ENCODE data around the gene FAM241A.
A peak's percentile ranks its signal among the peaks of the same experiment; 100 is the strongest.
"Not testable (repeated sequence)": the region's sequence is repeated elsewhere in the genome, so short reads cannot be mapped to it uniquely, and the experiment has no call there.

FAM241A gene

DNA sequence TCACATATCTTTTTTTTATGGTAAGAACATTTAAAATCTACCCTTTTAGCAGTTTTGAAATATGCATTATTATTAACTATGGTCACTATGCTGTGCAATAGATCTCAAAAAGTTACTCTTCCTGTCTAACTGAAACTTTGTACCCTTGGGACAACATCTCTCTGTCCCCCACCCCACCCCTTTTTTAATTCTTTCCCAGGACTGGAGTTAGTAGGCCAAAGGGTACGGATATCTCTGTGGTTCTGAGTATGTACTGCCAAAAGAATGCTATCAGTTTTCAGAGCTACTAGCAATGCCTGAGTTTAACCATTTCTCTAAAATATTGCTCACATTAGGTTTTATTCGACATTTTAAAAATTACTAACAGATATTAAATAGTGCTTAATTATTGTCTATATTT lies 4.7 kb upstream of the FAM241A start:
- no peak for DNase-seq

DNA sequence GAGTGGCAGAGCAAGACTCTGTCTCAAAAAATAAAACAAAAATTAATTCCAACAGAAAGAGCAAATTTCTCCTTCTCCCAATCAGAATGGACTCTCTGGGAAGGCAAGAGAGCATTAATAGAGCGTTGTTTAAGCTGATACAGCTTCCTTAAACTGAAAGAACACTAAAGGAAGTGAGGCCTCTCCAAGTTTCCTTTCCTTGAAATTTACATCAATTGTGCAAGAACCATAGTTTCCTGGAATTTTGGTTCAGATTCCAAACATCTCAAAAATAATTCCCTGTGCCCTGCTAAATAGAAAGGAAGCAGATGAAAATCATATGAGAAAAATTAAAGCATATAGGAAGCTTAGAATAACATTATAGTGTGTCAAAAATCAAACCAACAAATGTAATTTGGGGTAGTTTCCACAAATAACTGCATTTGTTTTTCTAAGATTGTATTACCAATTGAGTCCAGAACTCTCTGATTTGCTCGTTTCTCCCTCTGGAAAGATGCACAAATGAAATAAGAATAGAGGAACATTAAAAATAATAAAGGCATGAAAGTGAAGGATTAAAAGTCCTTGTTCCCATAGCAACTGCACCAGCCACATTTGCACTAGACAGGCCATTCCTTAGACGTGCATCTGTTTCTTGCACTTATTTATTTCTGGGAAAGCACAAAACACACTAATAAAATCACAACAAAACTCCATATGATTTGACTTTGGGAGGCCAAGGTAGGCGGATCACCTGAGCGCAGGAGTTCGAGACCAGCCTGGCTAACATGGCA lies 3.7 kb upstream of the FAM241A start:
- DNase-seq = no peak

DNA sequence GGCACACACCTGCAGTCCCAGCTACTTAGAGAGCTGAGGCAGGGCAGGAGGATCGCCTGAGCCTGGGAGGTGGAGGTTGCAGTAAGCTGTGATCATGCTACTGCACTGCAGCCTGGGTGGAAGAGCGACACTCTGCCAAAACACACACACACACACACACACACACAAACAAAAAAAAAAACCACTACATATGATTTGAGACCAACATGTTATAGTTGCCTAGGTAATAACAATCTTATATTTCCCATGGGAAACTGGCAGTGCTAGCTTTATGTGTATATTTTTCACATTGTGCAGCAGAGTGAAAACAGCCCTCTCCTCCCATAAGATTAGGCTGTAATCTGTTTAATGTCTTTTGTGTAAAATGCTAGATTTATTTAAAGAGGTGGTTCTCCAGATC lies 3.1 kb upstream of the FAM241A start:
- no peak for DNase-seq

DNA sequence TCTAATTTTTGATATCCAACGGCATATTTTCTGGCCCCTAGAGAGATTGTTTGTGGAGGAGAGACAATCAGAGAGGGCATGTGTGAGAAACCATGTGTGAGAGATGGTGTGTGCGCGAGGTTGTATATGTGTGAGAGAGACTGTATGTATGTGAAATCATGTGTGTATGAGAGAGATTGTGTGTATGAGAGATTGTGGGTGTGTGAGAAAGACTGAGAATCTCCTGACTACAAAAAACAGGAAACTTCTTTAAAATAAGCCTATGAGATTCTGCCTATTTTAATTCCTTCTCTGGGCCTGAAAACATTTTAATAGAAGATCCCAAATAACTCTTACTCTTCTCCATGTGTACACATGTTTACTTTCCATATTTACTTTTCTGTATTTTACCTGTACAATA lies 1.5 kb upstream of the FAM241A start:
- no peak for DNase-seq

DNA sequence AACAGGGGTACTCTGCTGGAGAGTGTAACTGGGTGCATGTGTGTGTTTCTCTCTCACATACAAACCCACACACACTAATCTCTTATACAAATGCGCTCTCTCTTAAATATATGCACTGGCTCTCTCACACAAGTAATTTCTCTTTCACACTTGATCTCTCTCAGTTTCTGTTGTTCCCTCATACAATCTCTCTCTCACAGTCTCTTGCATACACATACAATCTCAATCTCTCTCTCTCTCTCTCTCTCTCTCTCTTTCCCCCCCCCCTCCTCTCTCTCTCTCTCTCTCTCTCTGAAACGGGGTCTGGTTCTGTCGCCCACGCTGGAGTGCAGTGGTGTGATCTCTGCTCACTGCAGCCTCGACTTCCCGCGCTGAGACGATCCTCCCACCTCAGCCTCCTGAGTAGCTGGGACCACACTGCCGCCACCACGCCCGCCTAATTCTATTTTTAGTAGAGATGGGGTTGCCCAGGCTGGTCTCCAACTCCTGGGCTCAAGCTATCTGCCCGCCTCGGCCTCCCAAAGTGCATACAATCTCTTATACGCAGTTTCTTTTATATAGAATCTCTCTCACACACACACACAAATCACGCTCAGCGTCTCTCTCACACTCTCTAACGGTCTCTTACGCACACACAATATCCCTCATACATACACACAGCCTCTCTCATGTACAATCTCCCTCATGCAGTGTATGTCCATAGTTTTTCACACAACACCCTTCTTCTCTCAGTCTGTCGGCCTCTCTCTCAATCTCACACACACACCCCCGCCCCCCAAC lies 518 bp upstream of the FAM241A start:
- no peak for DNase-seq

DNA sequence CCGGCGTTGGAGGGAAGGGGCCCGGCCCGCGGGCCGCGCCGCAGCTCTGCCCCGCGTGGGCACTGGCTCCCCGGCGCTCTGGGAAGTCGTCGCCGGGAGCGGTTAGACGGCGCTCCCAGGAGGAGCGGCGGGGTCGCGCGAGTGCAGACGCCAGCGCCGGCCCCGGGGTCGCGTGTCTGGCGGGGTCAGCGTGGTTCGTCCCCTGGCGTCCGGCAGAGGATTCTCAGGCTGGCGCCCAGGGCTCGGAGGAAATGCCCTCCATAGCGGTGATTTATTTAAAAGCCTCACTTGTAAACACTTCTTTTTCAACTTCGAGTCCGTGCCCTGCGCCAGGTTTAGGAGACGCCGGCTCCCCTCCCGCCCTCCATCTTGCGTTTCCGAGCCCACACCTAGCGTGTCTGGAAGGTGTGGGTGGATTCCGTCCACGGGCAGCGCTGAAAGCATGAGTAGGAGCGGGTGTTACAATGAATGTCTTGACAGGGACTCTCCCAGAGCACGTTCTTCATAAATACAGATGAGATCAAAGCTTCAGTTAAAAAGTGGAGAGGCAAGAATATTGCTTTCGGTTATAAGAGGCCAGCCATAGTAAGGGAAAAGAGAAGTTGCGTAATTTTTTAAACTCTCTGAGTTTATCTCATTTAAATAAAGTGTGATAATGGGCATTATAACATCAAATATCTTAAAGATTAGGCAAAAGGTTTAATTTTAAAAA lies 692 bp downstream of the FAM241A start:
- no peak for DNase-seq

DNA sequence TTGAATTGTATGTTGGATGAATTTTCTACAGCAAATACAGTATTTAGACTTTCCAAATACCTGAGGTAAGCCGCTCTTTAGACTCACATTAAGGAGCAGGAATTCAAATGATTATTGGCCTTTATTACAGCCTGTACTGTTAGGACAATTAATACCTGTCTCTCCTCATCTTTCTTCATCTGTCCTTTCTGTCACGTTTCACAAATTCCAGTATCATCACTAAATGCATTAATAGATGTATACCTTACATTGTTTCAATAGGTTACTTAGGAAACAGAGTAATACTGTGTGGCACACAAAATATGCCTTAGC lies 1.2 kb downstream of the FAM241A start:
- DNase-seq = no peak

DNA sequence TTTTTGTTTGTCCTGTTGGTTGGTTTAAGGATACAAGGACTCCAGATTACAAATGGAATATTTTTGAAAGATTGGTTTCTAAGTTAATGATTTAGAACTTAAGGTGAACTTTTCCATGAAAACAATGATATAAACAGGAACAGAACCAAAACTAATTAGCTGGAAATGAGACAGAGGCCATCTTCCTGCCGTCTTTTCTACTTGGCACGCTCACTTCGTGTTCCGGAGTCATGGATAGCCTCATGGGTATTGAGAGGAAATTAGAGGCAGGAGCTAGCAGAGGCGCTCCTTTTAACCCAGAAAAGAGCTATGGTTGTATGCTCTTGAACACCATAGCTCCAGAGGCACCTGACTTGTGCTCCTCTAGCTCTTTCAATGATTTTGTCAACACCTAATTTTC lies 2.4 kb downstream of the FAM241A start:
- no peak for DNase-seq

DNA sequence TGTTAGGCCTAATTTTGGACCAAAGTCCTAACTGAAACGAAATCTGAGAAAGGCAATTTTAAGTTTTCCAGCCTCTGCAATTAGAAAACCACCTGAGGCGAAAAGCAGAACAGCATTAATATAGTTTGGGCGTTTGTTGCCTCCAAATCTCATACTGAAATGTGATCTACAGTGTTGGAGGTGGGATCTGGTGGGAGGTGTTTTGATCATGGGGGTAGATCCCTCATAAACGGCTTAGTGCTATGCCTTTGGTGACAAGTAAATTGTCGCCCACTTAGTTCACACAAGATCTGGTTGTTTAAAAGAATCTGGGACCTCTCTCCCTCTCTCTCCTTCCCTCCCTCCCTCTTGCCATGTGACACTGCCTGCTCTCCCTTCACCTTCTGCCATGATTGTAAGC lies 5.7 kb downstream of the FAM241A start:
- no peak for DNase-seq

DNA sequence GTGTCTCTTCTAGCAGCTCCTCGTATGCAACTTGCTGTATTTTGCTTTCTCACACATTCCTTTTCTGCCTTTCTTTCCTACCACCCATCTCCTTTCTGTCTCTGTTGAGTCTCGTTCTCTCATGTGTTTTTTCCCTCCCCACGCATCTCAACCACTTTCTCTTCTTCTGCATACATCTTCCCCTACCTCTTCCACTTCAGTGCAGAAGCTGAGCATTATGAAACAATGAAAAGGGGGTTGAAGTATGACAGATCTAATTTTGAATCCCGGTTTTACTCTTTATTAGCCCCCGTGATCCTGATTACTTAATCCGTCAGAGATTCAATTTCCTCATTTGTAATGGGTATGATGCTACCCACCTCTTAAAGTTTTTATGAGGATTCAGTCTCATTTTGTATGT lies 7.3 kb downstream of the FAM241A start:
- no peak for DNase-seq

DNA sequence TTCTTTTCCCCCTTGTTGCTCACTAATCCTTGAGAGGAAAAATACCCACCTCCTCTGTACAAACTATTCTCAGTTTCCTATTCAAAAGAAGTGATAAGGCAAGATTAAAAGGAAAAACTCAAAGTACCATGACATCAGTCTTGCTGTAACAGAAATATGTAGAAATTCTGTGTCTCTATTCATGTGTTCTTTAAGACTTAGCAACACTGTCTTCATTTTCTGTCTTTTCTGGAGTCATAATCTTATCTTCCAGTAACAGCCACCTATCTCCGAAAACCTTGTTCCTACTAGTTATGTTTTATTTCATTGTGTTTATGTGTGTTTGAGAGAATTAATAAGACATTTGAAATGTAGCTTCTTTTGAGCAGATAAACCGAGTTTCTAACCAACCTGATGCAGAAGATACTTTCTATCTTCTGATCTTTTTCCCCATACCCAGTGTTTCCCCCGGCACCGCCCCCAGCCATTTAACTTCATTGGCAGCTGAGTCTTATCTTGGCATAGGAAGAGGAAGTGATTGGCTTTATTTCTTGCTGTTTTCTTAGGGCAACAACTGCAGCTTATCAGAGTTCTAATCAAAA lies 8.0 kb downstream of the FAM241A start:
- DNase-seq = no peak

DNA sequence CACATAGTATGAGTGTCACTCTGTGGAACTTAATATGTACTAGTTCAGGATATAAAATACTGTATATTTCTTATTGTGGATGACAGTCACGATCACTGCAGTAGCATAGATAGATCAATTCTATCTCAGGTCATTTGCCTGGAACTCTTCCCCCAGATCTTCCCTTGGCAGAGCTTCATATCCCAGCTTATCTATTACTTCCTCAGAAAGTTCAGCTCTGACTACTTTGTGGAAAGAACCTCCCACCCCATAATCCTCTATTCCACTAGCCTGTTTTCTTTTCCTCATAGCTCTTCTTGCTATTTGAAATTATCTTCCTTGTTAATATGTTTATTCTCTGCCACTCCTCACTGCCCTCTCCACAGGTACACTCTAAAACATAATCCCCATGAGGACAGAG lies 10.9 kb downstream of the FAM241A start:
- DNase-seq = no peak

DNA sequence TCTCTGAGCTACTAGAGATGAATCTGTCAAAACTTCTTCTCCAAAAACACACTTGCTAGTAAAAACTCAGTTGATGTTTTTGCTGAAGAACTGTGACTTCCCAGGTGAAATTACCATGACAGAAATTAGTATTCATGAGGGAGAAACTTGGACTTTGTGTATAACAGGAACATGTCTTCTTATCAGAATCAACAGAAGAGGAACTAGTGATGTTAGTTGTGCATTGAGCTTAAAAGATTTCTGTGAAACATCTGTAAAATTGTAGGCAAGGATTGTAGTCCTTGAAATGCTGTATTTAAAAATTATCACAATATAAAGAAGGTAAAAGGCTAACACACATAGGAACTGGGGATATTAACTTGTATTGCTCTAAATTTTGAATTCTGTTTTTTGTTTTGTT lies 11.3 kb downstream of the FAM241A start:
- no peak for DNase-seq

DNA sequence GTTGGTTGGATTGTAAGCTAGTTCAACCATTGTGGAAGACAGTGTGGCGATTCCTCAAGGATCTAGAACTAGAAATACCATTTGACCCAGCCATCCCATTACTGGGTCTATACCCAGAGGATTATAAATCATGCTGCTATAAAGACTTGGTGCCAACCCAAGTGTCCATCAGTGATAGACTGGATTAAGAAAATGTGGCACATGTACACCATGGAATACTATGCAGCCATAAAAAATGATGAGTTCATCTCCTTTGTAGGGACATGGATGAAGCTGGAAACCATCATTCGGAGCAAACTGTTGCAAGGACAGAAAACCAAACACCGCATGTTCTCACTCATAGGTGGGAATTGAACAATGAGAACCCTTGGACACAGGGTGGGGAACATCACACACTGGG lies 18.5 kb downstream of the FAM241A start:
- DNase-seq = not testable (repeated sequence)

DNA sequence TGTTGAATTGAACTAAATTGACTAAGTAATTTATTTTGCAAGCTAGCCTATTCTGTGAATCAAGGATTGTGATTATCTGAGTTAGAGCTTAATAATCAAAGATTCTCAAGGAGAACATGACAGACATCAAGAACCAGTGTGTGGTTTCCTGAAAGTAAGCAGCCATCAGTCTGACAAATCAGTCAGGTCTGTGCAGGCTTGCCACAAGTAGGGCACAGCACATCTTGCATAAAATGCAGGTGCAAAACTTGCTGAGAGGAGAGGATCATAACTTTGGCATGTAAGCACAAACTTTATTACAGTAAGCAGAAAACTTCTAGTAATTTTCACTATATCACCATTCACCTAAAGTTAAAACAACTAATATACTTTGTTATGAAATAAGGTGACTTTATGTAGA lies 22.5 kb downstream of the FAM241A start:
- DNase-seq = no peak

DNA sequence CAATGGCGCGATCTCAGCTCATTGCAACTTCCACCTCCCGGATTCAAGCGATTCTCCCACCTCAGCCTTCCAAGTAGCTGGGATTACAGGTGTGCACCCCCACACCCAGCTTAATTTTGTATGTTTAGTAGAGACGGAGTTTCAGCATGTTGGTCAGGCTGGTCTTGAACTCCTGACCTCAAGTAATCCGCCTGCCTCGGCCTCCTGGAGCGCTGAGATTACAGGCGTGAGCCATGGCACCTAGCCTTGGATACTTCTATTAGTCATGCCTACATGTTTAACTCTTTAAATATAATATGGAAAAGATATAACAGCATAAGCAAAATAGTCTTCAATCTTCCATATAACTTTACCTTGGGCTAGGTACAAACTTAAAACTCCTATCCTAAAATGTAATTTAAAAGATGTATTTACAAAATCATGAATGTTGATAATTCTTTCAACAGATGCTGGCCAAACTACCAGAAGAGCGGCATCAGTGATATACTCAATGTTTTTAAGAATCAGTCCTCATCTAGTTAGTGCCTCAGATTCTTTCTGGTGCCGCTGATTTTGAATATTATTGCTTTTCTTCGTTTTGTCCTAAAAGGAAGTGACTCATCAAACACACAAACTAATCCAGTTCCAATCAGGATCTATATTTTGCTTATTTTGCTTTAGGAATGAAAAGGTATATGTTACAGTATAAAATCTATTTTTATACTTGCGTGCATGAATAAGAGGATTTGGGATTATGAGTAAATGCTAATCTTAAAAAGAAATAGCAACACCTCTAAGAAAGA lies 23.7 kb downstream of the FAM241A start:
- no peak for DNase-seq

DNA sequence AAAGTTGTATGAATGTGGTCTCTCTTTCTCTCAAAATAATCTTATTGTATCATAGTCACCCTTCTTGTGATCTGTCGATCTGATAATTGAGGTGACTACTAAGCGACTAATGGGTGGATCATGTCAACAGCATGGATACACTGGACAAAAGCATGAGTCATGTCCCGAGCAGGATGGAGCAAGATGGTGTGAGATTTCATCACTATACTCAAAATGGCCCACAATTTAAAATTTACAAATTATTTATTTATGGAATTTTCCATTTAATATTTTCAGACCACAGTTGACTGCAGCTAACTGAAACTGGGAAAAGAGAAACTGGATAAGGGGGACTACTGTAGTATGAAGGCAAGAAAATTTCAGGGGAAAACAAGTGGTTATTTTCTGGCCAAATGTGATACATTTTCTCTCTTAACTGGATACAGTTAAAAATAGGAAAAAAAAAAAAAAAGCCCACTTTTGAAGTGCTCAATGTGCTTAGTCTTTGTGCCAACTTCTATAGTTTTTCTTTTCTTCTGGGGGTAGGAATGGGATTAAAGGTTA lies 25.3 kb downstream of the FAM241A start:
- DNase-seq = peak; percentile 92

DNA sequence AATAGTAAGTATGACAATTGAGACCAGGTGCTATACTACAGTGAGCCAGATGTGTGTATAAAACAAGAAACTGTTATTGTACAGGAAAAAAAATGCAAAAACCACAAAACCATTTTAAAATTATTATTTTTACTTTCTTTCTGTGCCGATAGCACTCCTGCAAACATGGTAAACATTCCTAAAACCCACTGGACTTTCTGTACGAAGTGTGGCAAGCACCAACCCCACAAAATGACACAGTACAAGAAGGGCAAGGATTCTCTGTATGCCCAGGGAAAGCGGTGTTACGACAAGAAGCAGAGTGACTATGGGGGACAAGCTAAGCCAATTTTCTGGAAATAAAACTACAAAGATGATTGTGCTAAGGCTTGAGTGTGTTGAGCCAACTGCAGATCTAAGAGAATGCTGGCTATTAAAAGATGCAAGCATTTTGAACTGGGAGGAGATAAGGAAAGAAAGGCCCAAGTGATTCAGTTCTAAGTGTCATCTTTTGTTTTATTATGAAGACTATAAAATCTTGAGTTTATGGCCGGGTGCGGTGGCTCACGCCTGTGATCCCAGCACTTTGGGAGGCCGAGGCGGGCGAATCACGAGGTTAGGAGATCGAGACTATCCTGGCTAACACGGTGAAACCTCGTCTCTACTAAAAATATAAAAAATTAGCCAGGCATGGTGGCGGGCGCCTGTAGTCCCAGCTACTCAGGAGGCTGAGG lies 26.0 kb downstream of the FAM241A start:
- DNase-seq = peak; percentile 15

DNA sequence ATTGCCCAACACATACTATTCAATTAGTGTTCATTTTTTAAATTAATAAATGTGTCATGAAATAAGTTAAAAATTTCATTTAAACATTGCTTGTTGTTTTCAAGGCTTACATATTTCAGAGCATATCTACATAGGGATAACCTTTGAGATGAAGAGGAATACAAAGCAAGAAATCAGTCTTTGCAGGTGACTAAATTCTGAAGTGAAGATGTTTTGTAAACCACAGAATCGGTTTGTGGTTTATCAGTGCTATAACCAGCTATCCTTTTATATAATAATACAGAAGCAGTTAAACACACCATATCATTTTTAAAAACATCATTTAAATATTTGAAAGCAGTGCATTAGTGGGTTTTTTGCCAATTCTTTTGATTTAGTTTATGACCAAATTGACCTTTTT lies 26.9 kb downstream of the FAM241A start:
- no peak for DNase-seq

DNA sequence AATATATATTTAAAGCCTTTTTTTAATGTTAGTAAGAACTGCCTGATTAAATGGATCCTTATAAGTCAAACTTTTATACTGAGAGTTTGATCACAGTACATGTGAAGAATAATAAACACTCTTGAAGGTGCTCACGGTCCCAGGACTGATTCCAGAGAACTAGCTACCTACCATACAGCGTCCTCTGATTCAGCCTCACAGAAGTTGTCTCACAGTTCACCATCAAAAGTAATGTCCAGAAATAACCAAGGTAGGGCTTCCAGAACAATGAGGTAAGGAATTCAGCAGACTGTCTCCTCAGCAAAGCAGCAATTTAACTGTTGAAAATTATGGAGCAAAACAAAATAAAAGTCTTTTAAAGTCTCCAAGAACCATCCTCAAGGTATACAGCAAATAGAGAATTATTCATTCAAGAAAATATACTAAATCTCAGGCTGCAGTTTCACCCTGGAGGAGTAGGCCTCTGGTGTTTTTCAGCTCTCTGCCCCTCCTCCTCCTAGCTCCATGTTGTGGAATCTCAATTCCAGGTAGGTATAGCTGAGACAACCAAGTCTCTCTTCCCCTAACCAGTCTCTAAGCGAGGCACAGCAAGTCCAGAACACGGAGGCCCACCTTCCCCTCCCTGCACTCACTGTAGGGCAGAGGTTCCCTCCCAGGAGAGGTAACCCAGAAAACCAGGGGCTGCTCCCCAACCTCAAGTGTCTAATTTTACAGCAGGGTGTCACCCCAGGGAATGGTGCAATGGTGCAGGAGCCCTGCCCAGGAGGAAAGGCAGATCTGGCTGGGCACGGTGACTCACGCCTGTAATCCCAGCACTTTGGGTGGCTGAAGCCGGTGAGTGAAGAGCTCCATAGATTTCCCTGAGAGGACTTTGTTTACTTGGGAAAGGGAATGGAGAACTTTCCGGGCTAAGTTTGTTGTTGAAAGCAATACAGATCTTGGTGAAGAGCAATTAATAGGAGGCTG lies 28.6 kb downstream of the FAM241A start:
- DNase-seq = peak; percentile 20

DNA sequence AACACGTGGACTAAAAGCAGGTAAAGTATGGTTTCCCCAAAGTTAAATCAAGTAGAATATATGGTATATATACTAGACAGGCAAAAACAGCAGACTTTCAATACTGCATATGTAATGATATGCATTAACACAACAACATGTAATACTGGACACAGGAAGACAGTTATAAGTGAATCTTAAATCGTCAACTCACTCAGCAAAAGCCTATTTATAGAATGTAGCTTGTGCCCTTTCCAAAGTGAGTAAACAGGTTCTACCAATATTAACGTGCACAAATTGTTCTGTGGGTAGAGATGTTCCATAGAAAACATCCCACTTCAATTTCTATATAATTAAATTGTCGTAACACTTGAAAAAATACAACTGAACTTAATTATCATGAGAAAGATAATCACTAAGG lies 30.6 kb downstream of the FAM241A start:
- DNase-seq = no peak
